Coronary artery (tissue), 2 donors: ENCODE measurements around the gene YRDC.

Experiments
- DNase-seq: peaks from one replicate; pipeline ENCODE4 v3.0.0-alpha.2; 2017; ENCODE audit warnings: low spot score
- H3K27ac ChIP-seq, 2 donors: fragments of 200-600 bp; sonication (generic); one replicate each; pipeline ENCODE4 v1.5.1; 2016 to 2019
- H3K4me3 ChIP-seq: fragments of 200-600 bp; sonication (generic); 2 replicates; pipeline ENCODE4 v1.5.1; 2016; ENCODE audit warnings: mild to moderate bottlenecking, moderate library complexity
- TF ChIP-seq, protein P1 (sequence below): fragments of 200-600 bp; sonication (generic); IDR thresholded peaks from one replicate; pipeline ENCODE4 v1.5.1; 2019; ENCODE audit warnings: antibody characterized with exemption

Gene YRDC

DNA sequence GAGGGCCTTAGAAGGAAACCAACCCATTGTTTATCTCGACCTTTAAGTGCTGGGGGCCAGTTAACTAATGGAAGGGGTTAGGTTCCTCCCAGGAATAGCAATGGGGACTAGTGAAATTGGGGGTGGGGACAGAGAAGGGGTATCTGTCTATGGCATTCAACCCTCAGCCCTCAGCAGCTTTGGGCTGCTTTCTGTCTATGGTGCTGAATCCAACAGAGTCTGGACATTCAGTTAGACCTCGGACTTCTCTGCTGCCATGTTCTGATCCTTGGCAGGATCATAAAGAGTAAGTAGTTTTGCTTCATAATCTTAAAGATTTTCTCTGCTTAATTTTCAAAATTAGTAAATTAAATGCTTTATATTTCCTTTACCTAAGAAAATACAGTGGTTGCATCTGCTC lies 40.5 kb downstream of the YRDC start:
- TF ChIP-seq, protein P1, sequence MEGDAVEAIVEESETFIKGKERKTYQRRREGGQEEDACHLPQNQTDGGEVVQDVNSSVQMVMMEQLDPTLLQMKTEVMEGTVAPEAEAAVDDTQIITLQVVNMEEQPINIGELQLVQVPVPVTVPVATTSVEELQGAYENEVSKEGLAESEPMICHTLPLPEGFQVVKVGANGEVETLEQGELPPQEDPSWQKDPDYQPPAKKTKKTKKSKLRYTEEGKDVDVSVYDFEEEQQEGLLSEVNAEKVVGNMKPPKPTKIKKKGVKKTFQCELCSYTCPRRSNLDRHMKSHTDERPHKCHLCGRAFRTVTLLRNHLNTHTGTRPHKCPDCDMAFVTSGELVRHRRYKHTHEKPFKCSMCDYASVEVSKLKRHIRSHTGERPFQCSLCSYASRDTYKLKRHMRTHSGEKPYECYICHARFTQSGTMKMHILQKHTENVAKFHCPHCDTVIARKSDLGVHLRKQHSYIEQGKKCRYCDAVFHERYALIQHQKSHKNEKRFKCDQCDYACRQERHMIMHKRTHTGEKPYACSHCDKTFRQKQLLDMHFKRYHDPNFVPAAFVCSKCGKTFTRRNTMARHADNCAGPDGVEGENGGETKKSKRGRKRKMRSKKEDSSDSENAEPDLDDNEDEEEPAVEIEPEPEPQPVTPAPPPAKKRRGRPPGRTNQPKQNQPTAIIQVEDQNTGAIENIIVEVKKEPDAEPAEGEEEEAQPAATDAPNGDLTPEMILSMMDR = no peak
- no peak for DNase-seq
- Histone ChIP-seq H3K27ac (no peak overlapping the region), H3K4me3 (no peak overlapping the region)

DNA sequence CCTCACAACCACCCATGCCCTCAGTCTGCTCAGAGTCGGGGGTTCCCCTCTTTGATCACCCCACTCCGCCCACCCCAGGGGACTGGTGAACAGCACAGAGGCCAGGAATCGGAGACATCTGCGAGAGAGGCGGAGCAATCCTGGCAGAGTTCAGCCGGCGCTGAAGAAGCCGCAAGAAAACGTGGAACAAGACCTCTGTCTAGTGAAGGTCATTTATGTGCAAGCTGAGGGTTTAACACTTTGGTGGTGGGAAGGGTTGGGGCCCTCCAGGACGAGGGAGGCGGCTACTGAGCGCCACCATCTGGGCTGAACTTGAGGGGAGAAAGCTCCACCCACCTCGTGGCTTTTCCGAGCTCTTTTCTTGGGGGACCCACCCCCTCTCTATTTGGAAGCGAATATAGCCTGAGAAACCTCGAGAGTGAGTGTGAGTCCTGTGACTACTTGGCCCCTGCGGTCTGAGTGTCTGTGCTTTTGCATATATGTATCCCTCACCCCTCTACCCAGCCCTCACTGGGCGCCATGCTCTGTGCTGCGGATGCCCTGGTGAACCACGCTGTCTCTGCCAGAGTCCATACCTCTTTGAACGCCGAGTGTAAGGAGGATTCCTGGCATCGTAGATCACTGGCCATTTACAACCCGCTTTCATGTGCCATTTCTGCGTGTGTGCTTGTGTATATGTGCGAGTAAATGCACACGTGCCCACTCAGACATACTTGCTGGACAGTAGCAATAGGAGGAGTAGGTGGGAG lies 41.9 kb downstream of the YRDC start:
- DNase-seq = no peak
- no peak overlapping the region for H3K4me3 ChIP-seq
- TF ChIP-seq, protein P1 = no peak
- no peak overlapping the region for H3K27ac ChIP-seq

DNA sequence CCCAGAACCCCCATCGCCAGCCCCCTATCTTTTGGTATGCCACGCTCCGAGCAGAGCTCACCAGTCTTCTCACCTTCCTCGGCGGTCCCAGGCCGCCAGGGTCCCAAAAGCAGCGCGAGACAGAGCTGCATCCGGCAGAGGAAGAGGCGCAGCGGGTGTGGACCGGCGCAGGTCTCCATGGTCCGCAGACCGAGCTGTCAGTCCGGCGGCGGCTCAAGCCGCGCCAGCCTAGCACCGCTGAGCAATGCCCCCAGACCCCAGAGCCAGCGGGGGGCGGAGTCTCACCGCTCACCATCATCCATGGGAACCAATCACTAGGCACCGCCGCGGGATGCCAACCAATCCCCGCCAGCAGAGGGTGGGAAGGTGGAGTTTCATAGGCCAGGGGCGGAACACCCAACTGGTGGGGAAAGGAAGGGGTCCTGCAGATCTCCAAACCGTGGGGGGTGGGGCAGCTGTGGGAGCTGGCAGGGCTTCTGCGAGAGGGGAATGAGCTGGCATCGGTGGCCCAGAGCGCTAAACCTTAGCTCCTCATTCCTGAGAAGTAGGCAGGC lies 43.0 kb downstream of the YRDC start, which contains the start of gene EPHA10:
EPHA10 (minus strand) TSS at position 233 of the 554 bp plus-strand sequence; CDS start at position 179, 54 bp downstream.
- DNase-seq = no peak
- Histone ChIP-seq H3K4me3 (no peak within 1 kb of the TSS), H3K27ac (no peak within 1 kb of the TSS)
- TF ChIP-seq, protein P1 = no peak

DNA sequence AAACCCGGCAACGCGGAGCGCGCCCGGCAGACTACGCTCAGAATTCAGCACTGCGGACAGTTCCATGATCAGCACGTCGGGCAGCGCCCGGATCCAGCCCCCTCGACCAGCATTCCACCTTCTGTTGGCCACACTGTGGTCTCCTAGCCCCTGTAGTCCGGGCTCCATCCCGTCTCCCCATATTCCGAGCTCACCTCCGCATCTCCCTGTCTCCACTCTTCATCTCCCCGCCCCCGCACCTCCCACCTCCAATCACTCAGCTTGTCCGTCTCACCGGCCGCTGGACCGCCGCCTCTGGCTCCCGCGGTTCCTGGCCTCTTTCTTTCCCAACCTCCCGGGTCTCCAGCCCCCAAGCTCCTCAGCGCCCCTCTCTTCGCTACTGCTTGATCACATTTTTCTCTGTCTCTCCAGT lies 43.6 kb downstream of the YRDC start:
- TF ChIP-seq, protein P1 = no peak
- Histone ChIP-seq H3K4me3 (no peak overlapping the region), H3K27ac (no peak overlapping the region)
- no peak for DNase-seq

DNA sequence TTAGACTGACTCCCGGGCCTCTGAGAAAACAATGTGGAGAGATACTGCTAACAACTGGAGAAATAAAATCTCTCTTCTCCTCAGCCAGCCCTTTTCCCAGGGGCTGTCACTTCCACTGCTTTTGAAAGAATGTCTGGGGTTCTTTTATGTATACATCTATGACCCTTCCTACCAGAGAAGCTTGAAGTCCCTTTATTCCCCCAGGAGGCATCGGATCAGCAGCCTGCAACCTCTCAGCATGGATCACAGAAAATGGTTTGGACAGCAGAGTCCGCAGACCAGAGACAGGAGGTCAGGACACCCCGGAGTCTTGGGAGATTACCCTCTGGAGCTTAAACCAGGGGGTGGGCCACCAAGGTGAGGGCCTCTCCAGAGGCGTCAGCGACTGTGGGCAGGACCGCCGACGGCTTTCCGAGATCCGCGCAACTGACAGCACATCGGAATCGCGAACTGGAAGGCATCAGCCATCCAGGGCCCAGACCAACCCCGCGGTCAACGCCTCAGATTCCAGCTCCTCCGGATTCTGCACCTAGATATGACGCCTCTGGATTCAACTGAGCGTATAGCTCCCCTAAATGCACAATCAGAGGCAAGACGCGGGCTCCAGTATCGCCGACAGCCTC lies 44.1 kb downstream of the YRDC start:
- Histone ChIP-seq H3K27ac (no peak overlapping the region), H3K4me3 (no peak overlapping the region)
- TF ChIP-seq, protein P1 = no peak
- no peak for DNase-seq

DNA sequence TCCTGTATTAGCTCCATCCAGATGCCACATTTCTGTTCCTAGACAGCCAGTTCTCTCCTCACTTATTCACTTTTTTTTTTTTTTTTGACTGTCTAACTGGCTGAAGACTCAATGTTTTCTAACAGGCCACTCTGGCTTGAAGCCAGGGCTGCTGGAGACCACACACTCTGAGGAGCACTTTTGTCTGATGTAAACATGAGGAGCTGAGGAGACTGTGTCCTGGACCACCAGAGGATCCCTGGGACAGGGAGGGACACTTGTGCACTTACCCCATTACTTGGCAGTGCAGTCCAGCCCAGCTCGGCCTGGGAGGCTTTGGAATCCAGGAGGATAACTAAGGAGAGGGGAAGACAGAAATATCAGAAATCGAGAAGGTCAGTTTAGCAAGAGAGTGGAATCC lies 45.5 kb downstream of the YRDC start:
- no peak for DNase-seq
- Histone ChIP-seq H3K4me3 (no peak overlapping the region), H3K27ac (no peak overlapping the region)
- TF ChIP-seq, protein P1 = no peak
